Measurements from ENCODE around the gene GDI2.

DNA sequence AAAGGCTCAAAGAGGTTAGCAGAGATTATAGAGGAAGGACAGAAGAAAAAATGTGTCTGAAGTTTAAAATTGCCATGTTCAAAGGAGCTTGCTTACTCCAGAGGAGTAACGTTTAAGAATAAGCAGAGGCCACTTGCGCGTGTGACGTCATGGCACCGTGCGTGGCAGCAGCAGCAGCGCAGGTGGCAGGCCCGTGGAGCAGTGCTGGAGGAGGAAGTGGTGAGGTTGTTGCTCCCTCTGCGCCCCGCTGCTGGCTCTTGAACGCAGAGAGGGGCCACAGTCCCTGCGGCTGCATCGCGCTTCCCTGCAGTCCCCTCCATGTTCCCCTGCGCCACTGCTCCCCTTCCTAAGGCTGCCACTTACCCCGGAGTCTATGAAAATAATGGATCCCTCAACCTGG, 37.5 kb downstream of the GDI2 start:
- TF ChIP-seq POLR2A (IDR thresholded peaks at IDR 0.05; ENCODE audit: low read depth) (no peak), POLR2AphosphoS5 (IDR thresholded peaks at IDR 0.05) (no peak)
- TF ChIP-seq, protein P1, sequence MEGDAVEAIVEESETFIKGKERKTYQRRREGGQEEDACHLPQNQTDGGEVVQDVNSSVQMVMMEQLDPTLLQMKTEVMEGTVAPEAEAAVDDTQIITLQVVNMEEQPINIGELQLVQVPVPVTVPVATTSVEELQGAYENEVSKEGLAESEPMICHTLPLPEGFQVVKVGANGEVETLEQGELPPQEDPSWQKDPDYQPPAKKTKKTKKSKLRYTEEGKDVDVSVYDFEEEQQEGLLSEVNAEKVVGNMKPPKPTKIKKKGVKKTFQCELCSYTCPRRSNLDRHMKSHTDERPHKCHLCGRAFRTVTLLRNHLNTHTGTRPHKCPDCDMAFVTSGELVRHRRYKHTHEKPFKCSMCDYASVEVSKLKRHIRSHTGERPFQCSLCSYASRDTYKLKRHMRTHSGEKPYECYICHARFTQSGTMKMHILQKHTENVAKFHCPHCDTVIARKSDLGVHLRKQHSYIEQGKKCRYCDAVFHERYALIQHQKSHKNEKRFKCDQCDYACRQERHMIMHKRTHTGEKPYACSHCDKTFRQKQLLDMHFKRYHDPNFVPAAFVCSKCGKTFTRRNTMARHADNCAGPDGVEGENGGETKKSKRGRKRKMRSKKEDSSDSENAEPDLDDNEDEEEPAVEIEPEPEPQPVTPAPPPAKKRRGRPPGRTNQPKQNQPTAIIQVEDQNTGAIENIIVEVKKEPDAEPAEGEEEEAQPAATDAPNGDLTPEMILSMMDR (IDR thresholded peaks at IDR 0.05) = no peak

Measured in esophagus muscularis mucosa (tissue), 3 donors.